ENCODE measurements around the gene MAL.
"Not testable (repeated sequence)": the region's sequence is repeated elsewhere in the genome, so short reads cannot be mapped to it uniquely, and the experiment has no call there.

Gene MAL

GRCh38 chr2:95098273-95098672 is 72.8 kb downstream of the MAL start:
- DNase-seq (ENCODE audit: low read depth in 2 of 2), result not testable (repeated sequence)

DNA sequence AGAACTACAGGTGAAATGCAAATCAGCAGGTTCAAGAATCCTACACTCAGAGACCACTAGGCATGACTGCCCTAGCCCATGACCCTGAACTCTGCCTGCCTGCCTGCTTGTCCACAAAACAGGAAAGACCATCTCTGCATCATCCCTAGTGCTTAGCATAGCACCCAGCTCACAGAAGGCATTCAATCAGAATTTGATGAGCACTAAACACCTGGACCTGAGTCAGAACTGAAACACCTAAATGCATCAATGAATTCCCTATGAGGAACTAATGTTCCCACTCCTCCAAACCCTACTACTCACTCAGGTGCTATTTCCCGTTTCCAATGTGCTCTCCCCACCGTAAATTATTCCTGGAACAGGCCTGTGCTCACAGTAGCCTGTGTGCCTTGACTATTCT is 74.4 kb downstream of the MAL start:
- no peak for DNase-seq (ENCODE audit: low read depth in 2 of 2)
